Thoracic aorta (tissue), 2 donors: Measurements from ENCODE around the gene RPS3. TPM values are rescaled to one million over a fixed set of nuclear protein-coding genes. Genes with fewer than 3 reads are reported as not detected.

Experiments used
- ATAC-seq: fragments of 150-250 bp; one replicate; pipeline ENCODE4 v1.8.0; 2017; ENCODE audit warnings: low read depth; ENCODE audit not compliant: insufficient number of reproducible peaks, low FRiP score
- DNase-seq: peaks from one replicate; pipeline ENCODE4 v3.0.0-alpha.2; 2020; ENCODE audit warnings: low spot score
- H3K27ac ChIP-seq, 2 donors: fragments of 200-600 bp; sonication (generic); 1 replicate in 1 of 2; 2 replicates in 1 of 2; pipeline ENCODE4 v1.5.1; 2016; ENCODE audit warnings: mild to moderate bottlenecking in 2 of 2, moderate library complexity in 2 of 2
- H3K27me3 ChIP-seq: fragments of 200-600 bp; sonication (generic); replicated peaks from 2 replicates; pipeline ENCODE4 v1.6.0; 2016; ENCODE audit warnings: mild to moderate bottlenecking; ENCODE audit not compliant: insufficient read depth
- H3K36me3 ChIP-seq: fragments of 200-600 bp; sonication (generic); one replicate; pipeline ENCODE4 v1.5.1; 2016
- H3K4me1 ChIP-seq, 2 donors: fragments of 200-600 bp; sonication (generic); 1 replicate in 1 of 2; 2 replicates in 1 of 2; pipeline versions ENCODE4 v1.5.1 to v1.6.0; 2016; ENCODE audit warnings: low read depth in 2 of 2, mild to moderate bottlenecking in 1 of 2; ENCODE audit not compliant: control insufficient read depth in 1 of 2
- H3K4me3 ChIP-seq: fragments of 200-600 bp; sonication (generic); 2 replicates; pipeline ENCODE4 v1.5.1; 2016; ENCODE audit warnings: mild to moderate bottlenecking
- H3K9me3 ChIP-seq: fragments of 200-600 bp; sonication (generic); 2 replicates; pipeline ENCODE4 v1.5.1; 2016
- total RNA-seq, 2 donors: library from RNA; depleted of rRNA; stranded (reverse); fragments of >200 nt; gene quantifications; one replicate each; pipeline versions ENCODE4 v1.1.0 to v1.2.3, GENCODE V29; 2016
- TF ChIP-seq, protein P1 (sequence below): fragments of 200-600 bp; sonication (generic); IDR thresholded peaks from one replicate; pipeline ENCODE4 v1.5.1; 2019; ENCODE audit warnings: antibody characterized with exemption

Gene RPS3
- total RNA-seq, 2 donors from 2014 or later: 560 to 708 TPM

DNA sequence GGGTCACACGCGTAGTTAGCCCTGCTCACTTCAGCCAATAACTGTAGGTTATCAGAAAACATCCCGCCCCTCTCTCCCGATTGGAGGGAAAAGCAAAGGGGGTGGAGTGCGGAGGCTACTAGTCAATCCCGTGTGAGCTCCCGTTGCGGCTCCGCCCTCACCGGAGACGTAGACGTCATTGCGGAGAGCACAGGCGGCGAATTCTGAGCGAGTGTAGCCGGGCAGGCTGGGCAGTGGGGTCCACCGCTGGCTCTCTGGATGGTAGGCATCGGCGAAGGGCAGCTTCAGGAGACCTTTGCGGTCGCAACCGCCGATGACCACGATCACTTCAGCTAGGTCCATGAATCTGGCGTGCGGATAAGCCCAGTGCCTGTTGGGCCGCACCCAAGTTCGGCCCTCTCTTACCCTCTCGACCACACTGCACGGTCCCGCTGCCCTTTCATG, 29.0 kb downstream of the RPS3 start:
- H3K27me3 ChIP-seq: no peaks in the 10 kb centered on the region
- H3K27ac ChIP-seq: peak overlapping the region; percentile 70 to 72
- DNase-seq (peak; percentile 94), ATAC-seq (peak; percentile 81)
- peak overlapping the region; percentile 57 for H3K4me3 ChIP-seq
- H3K4me1 ChIP-seq: peaks cover 3 to 32% of the 10 kb centered on the region in 2 donors
- TF ChIP-seq, protein P1, sequence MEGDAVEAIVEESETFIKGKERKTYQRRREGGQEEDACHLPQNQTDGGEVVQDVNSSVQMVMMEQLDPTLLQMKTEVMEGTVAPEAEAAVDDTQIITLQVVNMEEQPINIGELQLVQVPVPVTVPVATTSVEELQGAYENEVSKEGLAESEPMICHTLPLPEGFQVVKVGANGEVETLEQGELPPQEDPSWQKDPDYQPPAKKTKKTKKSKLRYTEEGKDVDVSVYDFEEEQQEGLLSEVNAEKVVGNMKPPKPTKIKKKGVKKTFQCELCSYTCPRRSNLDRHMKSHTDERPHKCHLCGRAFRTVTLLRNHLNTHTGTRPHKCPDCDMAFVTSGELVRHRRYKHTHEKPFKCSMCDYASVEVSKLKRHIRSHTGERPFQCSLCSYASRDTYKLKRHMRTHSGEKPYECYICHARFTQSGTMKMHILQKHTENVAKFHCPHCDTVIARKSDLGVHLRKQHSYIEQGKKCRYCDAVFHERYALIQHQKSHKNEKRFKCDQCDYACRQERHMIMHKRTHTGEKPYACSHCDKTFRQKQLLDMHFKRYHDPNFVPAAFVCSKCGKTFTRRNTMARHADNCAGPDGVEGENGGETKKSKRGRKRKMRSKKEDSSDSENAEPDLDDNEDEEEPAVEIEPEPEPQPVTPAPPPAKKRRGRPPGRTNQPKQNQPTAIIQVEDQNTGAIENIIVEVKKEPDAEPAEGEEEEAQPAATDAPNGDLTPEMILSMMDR: no peak
- peaks cover 4% of the 10 kb centered on the region for H3K9me3 ChIP-seq
- no peaks in the 10 kb centered on the region for H3K36me3 ChIP-seq

DNA sequence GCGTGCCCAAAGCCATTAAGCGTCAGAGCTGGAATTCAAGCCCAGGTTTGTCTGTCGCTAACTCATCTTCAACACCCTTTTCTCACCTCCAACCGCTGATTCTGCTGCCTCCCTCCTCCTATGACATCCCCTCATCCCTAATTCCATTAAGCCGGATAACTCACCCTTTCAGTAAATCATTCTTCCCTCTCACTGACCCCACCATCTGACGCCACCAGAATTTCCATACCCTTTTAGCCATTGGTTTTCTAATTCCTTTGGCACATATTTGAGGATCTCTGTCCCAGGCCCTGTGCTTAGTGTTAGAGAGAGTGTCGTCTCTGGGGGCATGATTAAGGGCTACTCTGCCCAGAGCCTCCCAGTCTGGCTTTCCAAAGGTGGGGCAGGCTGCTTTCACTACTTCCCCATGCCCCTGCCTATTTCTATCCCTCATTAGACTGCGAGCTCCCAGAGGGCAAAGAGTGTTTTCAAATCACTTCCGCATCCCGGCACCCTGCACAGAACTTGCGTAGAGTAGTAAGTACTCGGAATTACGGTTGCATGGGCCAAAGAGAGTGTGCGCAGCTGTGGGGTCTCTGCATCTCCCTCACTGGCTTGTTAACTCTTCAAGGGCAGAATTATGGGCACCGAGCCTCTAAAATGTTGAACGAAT, 29.8 kb downstream of the RPS3 start:
- Histone ChIP-seq H3K4me1 (peaks cover 3 to 32% of the 10 kb centered on the region in 2 donors), H3K9me3 (peaks cover 4% of the 10 kb centered on the region), H3K27ac (peak overlapping the region; percentile 70 to 72), H3K4me3 (peak overlapping the region; percentile 67), H3K36me3 (no peaks in the 10 kb centered on the region), H3K27me3 (no peaks in the 10 kb centered on the region)
- TF ChIP-seq, protein P1: no peak
- ATAC-seq (no peak), DNase-seq (no peak)

GRCh38 chr11:75429641-75429901, 30.3 kb downstream of the RPS3 start:
- H3K27ac ChIP-seq: peak overlapping the region; percentile 27 to 72

GRCh38 chr11:75429902-75430713, 30.8 kb downstream of the RPS3 start:
- TF ChIP-seq, protein P1: peak; percentile 12
- Histone ChIP-seq H3K4me3 (peak overlapping the region; percentile 67), H3K27ac (peak overlapping the region; percentile 32 to 72), H3K27me3 (no peaks in the 10 kb centered on the region), H3K9me3 (peaks cover 4% of the 10 kb centered on the region), H3K36me3 (no peaks in the 10 kb centered on the region), H3K4me1 (peaks cover 3 to 32% of the 10 kb centered on the region in 2 donors)
- no peak for DNase-seq
- ATAC-seq: peak; percentile 26

More at GRCh38 chr11:75429641-75429901, 30.3 kb downstream of the RPS3 start:
- peak overlapping the region; percentile 67 for H3K4me3 ChIP-seq
- no peaks in the 10 kb centered on the region for H3K36me3 ChIP-seq
- peaks cover 4% of the 10 kb centered on the region for H3K9me3 ChIP-seq
- H3K4me1 ChIP-seq: peaks cover 3 to 32% of the 10 kb centered on the region in 2 donors
- no peak for DNase-seq
- H3K27me3 ChIP-seq: no peaks in the 10 kb centered on the region
- ATAC-seq: no peak
- TF ChIP-seq, protein P1: no peak
